Adrenal gland (tissue), 5 donors: ENCODE data around the gene PELI2.

ENCODE experiments used
- POLR2A ChIP-seq, 2 donors: fragments of 450-650 bp; IDR thresholded peaks; one replicate each; pipeline ENCODE4 v1.6.1; 2017; ENCODE audit warnings: antibody characterized with exemption in 2 of 2, mild to moderate bottlenecking in 2 of 2, moderate library complexity in 1 of 2
- TF ChIP-seq, protein P1 (sequence below), 6 experiments: fragments of 450-650 bp in 4 of 6; fragments of 200-600 bp in 2 of 6; sonication (generic) in 1 of 6; IDR thresholded peaks; 1 replicate in 5 of 6; 2 replicates in 1 of 6; pipeline versions ENCODE4 v1.5.1 to v1.8.0; 2016 to 2021; ENCODE audit warnings: antibody characterized with exemption in 6 of 6, mild to moderate bottlenecking in 2 of 6, moderate library complexity in 1 of 6
- donor health status: DM: no; HTN: no; CAD: no.

DNA sequence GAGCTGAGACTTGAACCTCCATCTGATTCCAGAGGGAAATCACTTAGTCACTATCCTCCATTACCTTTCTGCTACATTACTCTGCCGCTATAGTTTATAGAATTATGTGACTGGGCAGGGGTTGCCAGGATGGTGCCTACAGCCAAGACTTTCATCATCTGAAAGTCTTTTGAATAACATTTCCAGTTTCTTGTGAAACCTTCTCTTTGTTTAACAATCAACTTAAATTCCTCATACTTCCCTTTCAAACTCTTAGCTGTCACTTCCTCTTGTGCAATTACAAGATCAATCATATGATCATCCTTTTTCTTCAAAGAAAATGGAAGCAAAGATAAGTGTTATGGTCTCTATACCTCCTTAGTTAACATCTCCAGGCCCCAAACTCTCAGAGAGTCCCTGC is 25.4 kb upstream of the PELI2 start:
- TF ChIP-seq, protein P1, sequence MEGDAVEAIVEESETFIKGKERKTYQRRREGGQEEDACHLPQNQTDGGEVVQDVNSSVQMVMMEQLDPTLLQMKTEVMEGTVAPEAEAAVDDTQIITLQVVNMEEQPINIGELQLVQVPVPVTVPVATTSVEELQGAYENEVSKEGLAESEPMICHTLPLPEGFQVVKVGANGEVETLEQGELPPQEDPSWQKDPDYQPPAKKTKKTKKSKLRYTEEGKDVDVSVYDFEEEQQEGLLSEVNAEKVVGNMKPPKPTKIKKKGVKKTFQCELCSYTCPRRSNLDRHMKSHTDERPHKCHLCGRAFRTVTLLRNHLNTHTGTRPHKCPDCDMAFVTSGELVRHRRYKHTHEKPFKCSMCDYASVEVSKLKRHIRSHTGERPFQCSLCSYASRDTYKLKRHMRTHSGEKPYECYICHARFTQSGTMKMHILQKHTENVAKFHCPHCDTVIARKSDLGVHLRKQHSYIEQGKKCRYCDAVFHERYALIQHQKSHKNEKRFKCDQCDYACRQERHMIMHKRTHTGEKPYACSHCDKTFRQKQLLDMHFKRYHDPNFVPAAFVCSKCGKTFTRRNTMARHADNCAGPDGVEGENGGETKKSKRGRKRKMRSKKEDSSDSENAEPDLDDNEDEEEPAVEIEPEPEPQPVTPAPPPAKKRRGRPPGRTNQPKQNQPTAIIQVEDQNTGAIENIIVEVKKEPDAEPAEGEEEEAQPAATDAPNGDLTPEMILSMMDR (IDR thresholded peaks at IDR 0.05), result no peak
- no peak for TF ChIP-seq POLR2A (IDR thresholded peaks at IDR 0.05)
